Ishikawa (cell line): ENCODE measurements around the gene CDH2.

Source experiments
- CEBPB ChIP-seq: IDR thresholded peaks from 2 replicates; pipeline ENCODE4 v1.6.1; 2012
- CREB1 ChIP-seq: IDR thresholded peaks from 2 replicates; pipeline ENCODE4 v1.6.1; 2012; ENCODE audit warnings: low read depth
- EGR1 ChIP-seq: IDR thresholded peaks from 2 replicates; pipeline ENCODE4 v1.6.1; 2012
- EP300 ChIP-seq: IDR thresholded peaks from 2 replicates; pipeline ENCODE4 v1.6.1; 2012; ENCODE audit warnings: borderline replicate concordance
- FOXM1 ChIP-seq: IDR thresholded peaks from 2 replicates; pipeline ENCODE4 v1.6.1; 2012; ENCODE audit warnings: low read depth, borderline replicate concordance
- MAX ChIP-seq: IDR thresholded peaks from 2 replicates; pipeline ENCODE4 v1.6.1; 2012
- NFIC ChIP-seq: IDR thresholded peaks from 2 replicates; pipeline ENCODE4 v1.6.1; 2012
- RAD21 ChIP-seq: IDR thresholded peaks from 2 replicates; pipeline ENCODE4 v1.6.1; 2012; ENCODE audit warnings: low read depth
- REST ChIP-seq: IDR thresholded peaks from 2 replicates; pipeline ENCODE4 v1.6.1; 2012; ENCODE audit warnings: low read depth, mild to moderate bottlenecking
- TAF1 ChIP-seq: IDR thresholded peaks from 2 replicates; pipeline ENCODE4 v1.6.1; 2012; ENCODE audit warnings: low read depth, mild to moderate bottlenecking
- TCF12 ChIP-seq: IDR thresholded peaks from 2 replicates; pipeline ENCODE4 v1.6.1; 2012; ENCODE audit warnings: low read depth
- TEAD4 ChIP-seq: IDR thresholded peaks from 2 replicates; pipeline ENCODE4 v1.6.1; 2012
- USF1 ChIP-seq: IDR thresholded peaks from 2 replicates; pipeline ENCODE4 v1.6.1; 2012
- YY1 ChIP-seq: IDR thresholded peaks from 2 replicates; pipeline ENCODE4 v1.6.1; 2012; ENCODE audit warnings: low read depth
- ZBTB7A ChIP-seq: IDR thresholded peaks from 2 replicates; pipeline ENCODE4 v1.6.1; 2012; ENCODE audit warnings: low read depth

Gene CDH2

GRCh38 chr18:28063926-28064325, 113.0 kb downstream of the CDH2 start:
- no peak for TF ChIP-seq REST
- no peak for TF ChIP-seq ZBTB7A
- no peak for TF ChIP-seq TAF1
- TF ChIP-seq NFIC = no peak
- no peak for TF ChIP-seq FOXM1

- TF ChIP-seq RAD21 (no peak), TCF12 (no peak), CEBPB (no peak), EP300 (no peak), ZBTB7A (no peak), YY1 (no peak), CREB1 (no peak), EGR1 (no peak), NFIC (no peak)
Observed at GRCh38 chr18:28063271-28063761, 113.6 kb downstream of the CDH2 start.

GRCh38 chr18:28062443-28062842, 114.5 kb downstream of the CDH2 start:
- no peak for TF ChIP-seq NFIC
- no peak for TF ChIP-seq USF1
- no peak for TF ChIP-seq EGR1

- TF ChIP-seq EGR1 (no peak), EP300 (no peak), TCF12 (no peak), CEBPB (no peak), FOXM1 (no peak), YY1 (no peak), TAF1 (no peak), CREB1 (no peak), USF1 (no peak), REST (no peak), NFIC (no peak), RAD21 (no peak), TEAD4 (no peak), ZBTB7A (no peak)
Observed at GRCh38 chr18:28059861-28060260, 117.1 kb downstream of the CDH2 start.

GRCh38 chr18:28050545-28050944, 126.4 kb downstream of the CDH2 start:
- TF ChIP-seq CREB1 (no peak), EP300 (no peak), CEBPB (no peak), NFIC (no peak)

- TF ChIP-seq YY1 (no peak), ZBTB7A (no peak), MAX (no peak), CEBPB (no peak), USF1 (no peak)
Observed at GRCh38 chr18:28048612-28049011, 128.3 kb downstream of the CDH2 start.

- TF ChIP-seq EP300 = no peak
- TF ChIP-seq CREB1 = no peak
- no peak for TF ChIP-seq USF1
- no peak for TF ChIP-seq TEAD4
- TF ChIP-seq YY1 = no peak
- TF ChIP-seq MAX = no peak
- no peak for TF ChIP-seq CEBPB
- no peak for TF ChIP-seq FOXM1
- no peak for TF ChIP-seq NFIC
- no peak for TF ChIP-seq RAD21
- TF ChIP-seq TCF12 = no peak
- no peak for TF ChIP-seq TAF1
- no peak for TF ChIP-seq EGR1
- TF ChIP-seq REST = no peak
- TF ChIP-seq ZBTB7A = no peak
Observed at GRCh38 chr18:28045880-28046279, 131.1 kb downstream of the CDH2 start.
